ENCODE results near the gene TFDP3. TPM values are rescaled to one million over a fixed set of nuclear protein-coding genes. Genes with fewer than 3 reads are reported as not detected.

The TFDP3 gene
- total RNA-seq, 1 donor from 2014 or later = not detected

- intact Hi-C loops (cut with DNase I) = no loop called here
- ATAC-seq = no peak
- H3K36me3 ChIP-seq = no peaks in the 10 kb centered on the region
- H3K4me1 ChIP-seq = no peaks in the 10 kb centered on the region
- H3K4me3 ChIP-seq = no peak overlapping the region
- TF ChIP-seq CTCF (IDR thresholded peaks at IDR 0.05) = no peak
- no peaks in the 10 kb centered on the region for H3K27me3 ChIP-seq (ENCODE audit: low read depth)
- DNase-seq = no peak
- no peak overlapping the region for H3K27ac ChIP-seq
- H3K9me3 ChIP-seq = no peaks in the 10 kb centered on the region
Measured at GRCh38 chrX:133188631-133189030, 29.5 kb downstream of the TFDP3 start.

DNA sequence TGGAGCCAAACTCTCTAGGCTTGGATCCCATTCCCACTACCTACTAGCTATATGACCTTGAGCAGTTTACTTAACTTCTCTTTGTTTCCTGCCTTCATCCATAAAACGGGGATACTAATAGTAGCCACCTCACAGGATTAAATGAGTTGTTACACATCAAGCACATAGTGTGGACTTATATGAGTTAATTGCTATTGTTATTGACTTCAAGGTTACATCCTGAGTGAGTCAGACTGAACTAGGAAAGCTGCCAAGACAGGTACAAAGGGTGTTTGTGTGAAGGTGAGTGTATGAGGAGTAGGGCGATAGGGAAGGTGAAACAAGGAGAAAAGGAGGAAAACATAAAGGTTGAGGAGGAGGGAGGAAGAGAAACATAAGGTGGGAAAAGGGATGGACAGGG, 32.2 kb downstream of the TFDP3 start:
- H3K27ac ChIP-seq = no peak overlapping the region
- intact Hi-C loops (cut with DNase I) = no loop called here
- no peaks in the 10 kb centered on the region for H3K9me3 ChIP-seq
- H3K27me3 ChIP-seq (ENCODE audit: low read depth) = no peaks in the 10 kb centered on the region
- no peak overlapping the region for H3K4me3 ChIP-seq
- no peaks in the 10 kb centered on the region for H3K36me3 ChIP-seq
- ATAC-seq = no peak
- TF ChIP-seq CTCF (IDR thresholded peaks at IDR 0.05) = no peak
- no peaks in the 10 kb centered on the region for H3K4me1 ChIP-seq
- DNase-seq = no peak

GRCh38 chrX:133185119-133185518, 33.0 kb downstream of the TFDP3 start:
- Histone ChIP-seq H3K27ac (no peak overlapping the region), H3K4me3 (no peak overlapping the region), H3K36me3 (no peaks in the 10 kb centered on the region), H3K9me3 (no peaks in the 10 kb centered on the region), H3K27me3 (ENCODE audit: low read depth) (no peaks in the 10 kb centered on the region), H3K4me1 (no peaks in the 10 kb centered on the region)
- intact Hi-C loops (cut with DNase I) = no loop called here
- TF ChIP-seq CTCF (IDR thresholded peaks at IDR 0.05) = no peak
- DNase-seq = no peak
- no peak for ATAC-seq

DNA sequence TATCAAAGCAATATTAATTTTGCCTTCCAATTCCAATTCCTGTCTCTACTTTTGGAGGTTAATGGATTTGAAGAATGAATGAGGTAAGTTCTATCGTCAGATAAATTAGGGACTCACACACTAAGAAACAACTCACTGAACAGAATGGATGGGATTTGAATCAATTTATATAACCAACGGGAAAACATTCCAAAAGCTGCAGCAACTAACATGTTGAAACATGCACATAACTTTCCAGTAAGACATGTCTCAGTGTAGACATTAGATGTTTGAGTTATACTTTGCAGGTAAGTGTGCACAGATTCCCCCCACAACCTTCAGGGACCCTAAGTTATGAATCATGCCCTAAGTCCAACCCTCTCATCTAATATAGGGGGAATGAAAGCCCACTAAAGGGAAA, 34.3 kb downstream of the TFDP3 start:
- no peak for TF ChIP-seq CTCF (IDR thresholded peaks at IDR 0.05)
- no peaks in the 10 kb centered on the region for H3K9me3 ChIP-seq
- intact Hi-C loops (cut with DNase I) = no loop called here
- H3K4me1 ChIP-seq = no peaks in the 10 kb centered on the region
- DNase-seq = no peak
- no peaks in the 10 kb centered on the region for H3K27me3 ChIP-seq (ENCODE audit: low read depth)
- no peak overlapping the region for H3K4me3 ChIP-seq
- H3K27ac ChIP-seq = no peak overlapping the region
- ATAC-seq = no peak
- no peaks in the 10 kb centered on the region for H3K36me3 ChIP-seq

DNA sequence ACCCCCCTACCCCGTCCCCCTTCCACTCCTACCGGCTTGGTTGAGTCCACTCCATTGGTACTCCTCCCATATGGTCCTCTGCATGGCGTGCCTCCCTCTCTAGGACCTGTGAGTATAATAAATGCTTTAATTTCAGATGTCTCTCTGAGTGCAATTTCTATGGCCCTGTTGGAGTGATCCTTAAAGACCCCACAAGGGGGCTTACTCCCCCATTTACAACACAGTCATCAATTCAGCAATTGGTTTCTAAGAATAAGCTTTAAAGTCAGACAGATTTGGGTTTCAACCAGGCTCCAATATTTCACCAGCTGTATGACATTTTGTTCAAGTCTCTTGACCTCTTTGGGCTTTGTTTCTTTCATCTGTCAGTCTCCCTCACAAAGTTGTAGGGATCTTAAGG, 38.7 kb downstream of the TFDP3 start:
- no peak for ATAC-seq

More for the DNA sequence above, 38.7 kb downstream of the TFDP3 start:
- Histone ChIP-seq H3K9me3 (no peaks in the 10 kb centered on the region), H3K4me3 (no peak overlapping the region), H3K4me1 (no peaks in the 10 kb centered on the region), H3K27me3 (ENCODE audit: low read depth) (no peaks in the 10 kb centered on the region), H3K36me3 (no peaks in the 10 kb centered on the region), H3K27ac (no peak overlapping the region)
- no peak for DNase-seq
- intact Hi-C loops (cut with DNase I) = no loop called here
- TF ChIP-seq CTCF (IDR thresholded peaks at IDR 0.05) = no peak
